Left cardiac atrium (tissue), 4 donors: ENCODE measurements around the gene DIPK1C. TPM values are rescaled to one million over a fixed set of nuclear protein-coding genes. Genes with fewer than 3 reads are reported as not detected.

ENCODE experiments used
- ATAC-seq, 2 donors: fragments of 200-7000 bp; cut with Tn5 transposase; one replicate each; pipeline ENCODE4 v1.9.1; 2020; ENCODE audit warnings: mild to moderate bottlenecking in 2 of 2, moderate library complexity in 2 of 2
- DNase-seq: peaks from one replicate; pipeline ENCODE4 v3.0.0-alpha.2; 2020
- intact Hi-C, 2 donors: fragments of 100-400 bp; cut with DNase I; formaldehyde crosslinking; loops; one replicate each; pipeline versions ENCODE4 v1.14.1 to v1.15.1; 2022 to 2023
- total RNA-seq, 2 donors: library from RNA; stranded (reverse); fragmentation: NEBNext Ultra II Directional; extraction: Animal tissue kit (Norgen Biotek cat#: 25700); gene quantifications; one replicate each; pipeline ENCODE4 v1.2.1, GENCODE V29; 2021
- donor health status: DM: no; HTN: yes; CAD: no.
- donor health status: DM: no; HTN: yes; CAD: no; lungs with severe emphysema.
- donor health status: DM: yes; HTN: yes; CAD: no.
- donor health status: Dilated cardiomyopathy.

Gene DIPK1C
- total RNA-seq, 2 donors from 2014 or later = 1.3 to 1.5 TPM

DNA sequence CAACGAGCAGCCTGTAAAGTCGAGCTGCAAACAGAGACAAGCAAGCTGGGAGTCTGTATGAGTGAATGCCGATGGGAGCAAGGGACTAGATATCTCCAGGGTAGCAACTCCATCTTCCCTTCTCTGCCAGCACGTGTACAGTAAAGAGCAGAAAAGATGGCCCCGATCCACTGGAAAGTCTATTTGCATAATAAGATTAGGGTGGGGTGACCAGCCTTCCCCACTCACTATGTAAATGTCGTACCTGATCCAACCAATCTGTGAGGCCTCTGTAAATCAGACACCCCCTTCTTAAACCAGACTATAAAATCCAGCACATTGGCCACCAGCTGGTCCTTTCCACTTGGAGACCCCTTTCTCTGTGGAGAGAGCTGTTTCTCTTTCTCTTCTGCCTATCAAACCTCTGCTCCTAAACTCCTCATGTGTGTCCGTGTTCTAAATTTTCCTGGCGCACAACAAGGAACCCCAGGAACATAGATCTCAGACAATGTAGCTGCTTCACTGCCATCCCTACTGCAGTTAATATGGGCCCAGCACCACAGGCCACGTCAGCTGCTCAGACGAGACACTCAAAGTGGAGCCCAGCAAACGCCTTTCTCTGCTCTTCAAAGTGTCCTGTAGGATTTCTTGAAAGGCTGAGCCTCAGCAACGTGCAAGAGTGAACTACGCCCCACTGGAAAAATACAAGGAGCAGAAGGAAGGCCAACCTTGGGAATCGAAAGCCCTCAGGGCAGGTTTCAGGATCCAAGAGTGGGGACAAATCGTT, 26.1 kb downstream of the DIPK1C start:
- intact Hi-C loops = no loop called here
- no peak for DNase-seq
- no peak for ATAC-seq

DNA sequence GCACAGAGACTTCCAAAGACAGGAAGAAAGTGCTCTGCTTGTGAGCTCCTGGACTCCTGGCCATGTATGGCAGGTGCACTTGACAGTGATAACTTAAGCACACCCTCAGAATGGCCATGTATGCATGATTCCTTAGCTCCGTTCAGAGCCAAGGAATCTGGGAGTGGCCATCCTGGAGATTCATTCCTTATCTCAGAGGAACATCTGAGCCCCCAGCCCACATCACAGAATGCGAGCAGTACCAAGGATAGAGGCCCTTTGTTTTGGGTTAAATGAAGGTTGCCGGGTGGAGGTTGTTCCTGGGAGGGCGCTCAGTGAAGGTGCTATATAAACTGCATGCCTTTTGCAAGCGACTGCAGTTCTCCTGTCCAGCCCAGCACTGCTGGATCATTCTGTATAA, 26.9 kb downstream of the DIPK1C start:
- intact Hi-C loops = no loop called here
- no peak for ATAC-seq

DNA sequence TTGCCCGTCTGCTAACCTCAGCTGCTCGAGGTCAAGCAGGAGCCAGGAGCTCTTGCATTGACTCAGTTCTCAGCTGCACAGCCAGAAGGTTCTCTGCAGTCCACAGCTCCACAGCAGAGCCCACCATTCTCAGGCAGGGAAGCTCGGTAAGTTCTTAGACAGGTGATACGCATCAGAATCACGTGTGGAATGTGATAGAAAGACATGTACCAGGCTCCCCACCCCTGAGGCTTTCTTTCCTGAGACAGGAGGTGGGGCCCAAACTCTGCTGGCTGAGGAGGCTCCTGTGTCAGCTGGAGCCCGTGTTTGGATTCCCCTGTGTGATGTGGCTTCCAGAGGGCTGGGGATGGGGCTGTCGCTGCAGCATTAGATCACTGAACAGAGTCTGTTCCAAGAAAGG, 28.0 kb downstream of the DIPK1C start:
- intact Hi-C loops = no loop called here
- DNase-seq = no peak
- no peak for ATAC-seq

More for the DNA sequence above, 26.9 kb downstream of the DIPK1C start:
- DNase-seq = no peak

DNA sequence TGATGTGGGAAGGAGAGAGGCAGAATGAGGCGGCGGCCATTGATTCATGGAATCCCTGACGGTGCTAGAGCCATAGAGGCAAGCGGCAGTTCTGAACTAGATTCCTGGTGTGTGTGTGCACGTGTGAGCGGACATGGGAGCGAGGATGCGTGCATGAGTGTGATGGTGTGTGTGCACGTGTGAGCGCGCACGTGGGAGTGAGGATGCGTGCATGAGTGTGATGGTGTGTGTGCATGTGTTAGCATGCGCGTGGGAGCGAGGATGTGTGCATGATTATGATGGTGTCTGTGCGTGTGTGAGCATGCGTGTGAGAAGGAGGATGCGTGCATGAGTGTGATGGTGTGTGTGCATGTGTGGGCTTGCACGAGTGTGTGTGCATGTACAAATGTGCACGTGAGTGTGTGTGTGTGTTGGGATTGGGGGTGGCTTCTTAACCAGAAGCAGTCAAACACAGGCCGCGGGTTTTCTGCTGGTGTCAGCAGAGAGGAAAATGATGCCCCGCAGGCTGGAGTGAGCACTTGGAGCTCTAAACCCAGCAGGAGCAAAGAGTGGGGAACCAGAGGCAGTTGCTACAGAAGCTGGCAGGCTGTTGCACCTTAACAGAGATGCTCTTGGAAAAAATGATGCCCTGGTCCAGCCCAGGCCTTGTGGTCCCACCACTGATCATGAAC, 29.5 kb downstream of the DIPK1C start:
- intact Hi-C loops = no loop called here
- ATAC-seq (no peak), DNase-seq (no peak)

DNA sequence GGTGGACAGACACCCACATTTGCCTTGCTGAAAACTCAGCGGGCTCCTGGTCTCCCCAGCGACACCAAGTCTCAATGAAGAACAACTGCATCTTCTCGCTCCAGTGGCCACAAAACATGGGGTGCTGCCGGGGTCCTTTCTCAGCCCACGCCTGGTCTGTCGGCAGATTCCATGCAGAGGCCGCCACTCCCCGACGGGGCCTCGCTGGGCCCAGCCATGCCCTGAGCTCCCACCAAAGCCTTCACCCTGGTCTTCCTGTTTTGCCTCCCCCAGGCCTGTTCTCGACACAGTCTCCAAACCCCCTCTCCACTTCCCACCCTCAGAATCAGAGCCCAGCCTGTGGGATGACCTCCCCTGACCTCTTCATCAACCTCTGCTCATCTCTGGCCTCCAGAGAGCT, 31.2 kb downstream of the DIPK1C start:
- intact Hi-C loops = no loop called here
- DNase-seq (no peak), ATAC-seq (no peak)

DNA sequence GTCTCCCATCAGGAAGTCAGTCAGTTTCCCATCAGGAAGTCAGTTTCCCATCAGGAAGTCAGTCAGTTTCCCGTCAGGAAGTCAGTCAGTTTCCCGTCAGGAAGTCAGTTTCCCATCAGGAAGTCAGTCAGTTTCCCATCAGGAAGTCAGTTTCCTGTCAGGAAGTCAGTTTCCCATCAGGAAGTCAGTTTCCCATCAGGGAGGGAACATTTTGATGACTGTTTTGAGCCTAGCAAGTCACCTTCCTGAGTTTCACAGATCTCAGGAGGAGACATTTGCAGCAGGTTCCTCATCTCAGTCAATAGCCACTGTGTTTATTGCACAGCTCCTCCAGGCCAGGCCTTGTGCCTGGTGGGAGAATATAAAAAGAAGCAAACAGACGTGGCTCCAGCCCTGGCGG, 31.9 kb downstream of the DIPK1C start:
- intact Hi-C loops = no loop called here
- no peak for DNase-seq
- ATAC-seq = no peak

DNA sequence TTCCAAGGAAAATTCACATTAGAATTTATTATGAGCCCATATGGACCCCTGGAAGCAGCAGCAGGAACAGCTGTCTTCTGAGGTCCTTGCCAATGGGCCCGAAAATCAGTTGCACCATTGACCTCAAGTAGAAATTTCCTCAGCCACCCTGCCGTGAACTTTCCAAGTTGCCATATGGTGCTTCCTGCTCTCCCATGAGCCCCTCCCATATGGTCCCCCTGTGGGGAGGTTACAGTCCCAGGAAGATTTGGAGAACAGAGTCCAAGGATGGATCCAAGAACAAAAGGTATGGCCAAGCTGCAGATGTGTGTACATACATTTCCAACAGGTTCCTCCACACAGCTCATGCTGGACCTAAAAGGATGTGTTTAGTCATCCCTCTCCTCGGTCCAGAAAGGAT, 34.6 kb downstream of the DIPK1C start:
- intact Hi-C loops = no loop called here
- ATAC-seq (no peak), DNase-seq (no peak)

DNA sequence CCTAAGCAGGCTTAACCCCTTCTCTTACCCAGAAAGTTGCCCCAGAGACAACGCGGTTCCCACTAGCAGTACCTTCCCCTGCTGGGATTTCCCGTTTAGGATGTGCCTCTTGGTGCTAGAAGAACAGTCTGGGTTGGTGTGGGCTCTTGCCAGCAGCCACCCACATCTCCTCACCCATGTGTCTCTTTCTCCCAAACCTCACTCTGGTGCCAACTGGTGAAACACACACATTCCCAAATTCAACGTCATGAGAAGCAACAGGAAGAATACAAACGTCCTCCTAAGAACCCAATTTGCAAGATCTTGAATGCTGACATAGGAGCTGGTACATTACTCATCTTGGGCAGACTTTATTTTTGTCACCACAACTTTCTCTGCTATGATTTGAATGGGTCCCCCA, 36.2 kb downstream of the DIPK1C start:
- DNase-seq = no peak
- peak in 1 of 2 donors; percentile 16 for ATAC-seq
- intact Hi-C loops = no loop called here

DNA sequence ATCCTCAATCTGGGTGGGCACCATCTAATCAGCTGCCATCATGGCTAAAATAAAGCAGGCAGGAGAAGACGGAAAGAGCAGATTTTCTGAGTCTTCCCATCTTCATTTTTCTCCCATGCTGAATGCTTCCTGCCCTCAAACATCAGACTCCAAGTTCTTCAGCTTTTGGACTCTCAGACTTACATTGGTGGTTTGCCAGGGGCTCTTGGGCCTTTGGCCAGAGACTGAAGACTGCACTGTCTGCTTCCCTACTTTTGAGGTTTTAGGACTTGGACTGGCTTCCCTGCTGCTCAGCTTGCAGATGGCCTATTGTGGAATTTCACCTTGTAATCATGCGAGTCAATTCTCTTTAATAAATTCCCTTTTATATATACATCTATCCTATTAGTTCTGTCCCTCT, 36.6 kb downstream of the DIPK1C start:
- DNase-seq = peak; percentile 33
- ATAC-seq = peak in 1 of 2 donors; percentile 28
- intact Hi-C loops = no loop called here

DNA sequence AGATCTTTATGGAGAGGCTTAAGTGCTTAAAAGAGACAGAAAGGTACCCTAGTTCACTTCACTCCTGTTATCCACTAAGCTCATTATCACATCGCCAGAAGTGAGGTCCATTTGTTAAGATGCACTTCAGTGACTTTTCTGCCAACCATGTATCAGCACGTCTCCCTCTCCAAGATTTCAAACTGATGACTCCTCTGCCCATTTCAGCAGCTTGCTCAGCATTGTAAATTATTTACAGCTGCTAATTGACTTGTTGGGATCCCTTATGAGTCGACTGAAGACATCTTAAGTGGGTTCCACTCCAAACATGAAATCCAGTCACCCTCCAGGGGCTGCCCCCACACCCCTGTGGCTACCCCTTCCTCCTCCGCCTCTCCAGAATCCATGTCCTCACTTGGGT, 37.3 kb downstream of the DIPK1C start:
- DNase-seq = no peak
- intact Hi-C loops = no loop called here

DNA sequence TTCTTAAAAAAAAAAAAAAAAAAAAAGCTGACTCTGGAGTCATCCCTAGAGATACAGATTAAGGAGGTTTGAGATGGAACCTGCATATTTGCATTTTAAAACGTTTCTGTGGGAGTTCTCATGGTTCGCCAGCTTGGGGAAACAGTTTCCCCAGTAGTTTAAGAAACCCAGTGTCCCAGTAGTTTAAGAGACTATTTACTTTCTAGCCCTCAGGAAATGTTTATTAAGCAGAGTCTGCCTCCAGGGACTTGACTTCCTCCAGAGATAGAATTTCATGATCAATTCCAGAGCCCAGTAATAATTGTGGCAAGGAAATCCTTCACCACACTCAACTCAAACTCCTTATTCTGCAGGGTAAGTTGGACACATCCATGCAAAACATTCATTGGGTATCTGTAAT, 39.1 kb downstream of the DIPK1C start:
- no peak for ATAC-seq
- intact Hi-C loops = no loop called here
- DNase-seq = no peak

More for the DNA sequence above, 37.3 kb downstream of the DIPK1C start:
- ATAC-seq = no peak

DNA sequence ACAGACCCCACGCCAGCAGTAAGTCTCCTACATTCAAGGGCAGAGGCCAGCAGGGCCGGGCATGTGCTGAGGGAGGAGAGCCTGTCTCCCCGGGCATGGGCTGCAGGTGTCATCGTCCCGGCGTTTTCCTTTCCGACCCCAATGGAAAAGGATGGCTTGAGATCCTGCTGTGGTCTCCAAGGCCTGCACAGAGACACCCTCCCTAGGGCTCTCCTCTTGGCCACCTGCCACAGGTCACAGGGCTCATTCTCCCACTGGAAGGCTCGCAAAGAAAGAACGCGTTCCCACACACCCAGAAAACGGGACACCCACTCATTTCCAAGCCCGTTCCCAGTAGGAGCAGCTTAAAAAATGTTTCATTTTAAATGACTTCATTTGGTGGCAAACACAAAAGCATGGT, 41.0 kb downstream of the DIPK1C start:
- DNase-seq (no peak), ATAC-seq (no peak)
- intact Hi-C loops = no loop called here

DNA sequence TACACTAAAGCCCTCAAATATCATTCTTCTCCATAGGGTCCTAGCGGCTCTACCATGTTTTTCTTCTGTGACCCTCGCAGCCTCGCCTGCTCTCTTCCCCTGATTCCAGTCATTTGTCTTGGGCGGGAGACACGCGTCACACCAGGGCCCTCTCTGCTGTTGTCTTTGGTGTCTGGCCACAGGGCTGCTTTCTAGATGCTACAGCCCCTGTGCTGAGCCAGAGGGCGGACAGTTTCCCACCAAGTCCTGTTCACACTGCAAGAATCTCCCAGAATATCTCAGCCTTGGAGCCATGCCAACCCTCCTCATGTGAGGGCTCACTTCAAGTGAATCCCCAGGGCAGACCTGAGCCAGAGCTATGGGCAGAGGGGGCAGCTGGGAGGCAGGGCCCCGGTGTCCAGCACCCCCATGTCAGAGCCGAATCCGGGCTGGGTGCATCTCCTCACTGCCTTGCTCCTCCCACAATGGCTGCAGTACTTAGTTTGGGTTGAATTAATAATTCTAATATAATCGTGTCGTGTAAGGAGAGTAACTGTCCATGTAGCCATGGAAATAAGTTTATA, 42.1 kb downstream of the DIPK1C start:
- intact Hi-C loops = no loop called here
- DNase-seq (peak; percentile 34), ATAC-seq (peak; percentile 50 to 64)

DNA sequence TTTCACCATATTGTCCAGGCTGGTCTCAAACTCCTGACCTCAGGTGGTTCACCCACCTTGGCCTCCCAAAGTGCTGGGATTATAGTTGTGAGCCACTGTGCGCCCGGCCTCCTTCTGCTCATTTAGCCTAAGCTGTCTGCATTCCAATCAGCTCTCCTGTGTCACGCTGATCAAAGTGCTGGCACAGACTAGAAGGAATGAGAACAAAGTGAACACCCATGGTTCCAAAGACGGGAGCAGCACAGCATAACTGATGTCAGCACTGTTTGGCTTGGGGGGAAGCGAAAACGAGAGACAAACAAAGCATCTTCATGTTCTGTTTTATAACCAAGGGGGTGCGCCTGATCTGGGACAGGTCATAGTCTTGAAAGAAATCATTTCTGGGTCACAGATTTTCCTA, 43.3 kb downstream of the DIPK1C start:
- DNase-seq = no peak
- intact Hi-C loops = no loop called here
- no peak for ATAC-seq

DNA sequence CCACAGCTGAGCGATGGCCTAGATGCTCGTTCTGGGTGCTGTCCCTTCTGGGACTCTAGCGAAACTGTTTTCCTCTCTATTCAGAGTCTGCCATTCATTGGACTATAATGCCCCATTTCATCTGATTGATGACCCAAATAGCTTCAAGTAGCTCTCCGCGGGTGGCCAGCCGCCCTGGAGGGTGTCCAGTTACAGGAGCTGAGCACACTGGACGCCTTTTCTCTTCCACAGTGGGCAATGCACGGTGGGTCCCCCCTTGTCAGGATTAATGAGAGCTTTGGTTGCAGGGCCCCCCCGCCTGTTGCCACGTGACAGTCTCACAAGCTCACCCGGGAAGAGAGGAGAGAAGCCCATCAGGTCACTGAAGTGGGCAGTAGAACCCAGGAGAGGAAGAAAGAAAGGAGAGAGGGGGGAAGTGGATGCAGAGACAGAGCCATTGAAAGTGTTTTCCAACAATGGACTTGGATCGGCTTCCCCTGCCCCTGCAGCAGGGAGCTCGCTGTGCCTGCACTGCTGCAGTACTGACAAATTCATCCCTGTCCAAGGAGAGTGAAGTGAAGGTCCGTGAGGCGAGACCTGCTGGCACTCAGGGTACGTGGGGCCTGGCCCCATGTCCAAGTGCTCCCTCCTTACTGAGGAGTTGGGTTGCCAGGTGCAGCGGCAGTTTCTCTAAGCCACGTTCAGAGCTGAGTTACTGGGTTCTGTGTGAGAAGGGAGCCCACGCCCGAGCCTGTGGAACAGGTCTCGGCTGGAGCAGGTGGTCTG, 44.8 kb downstream of the DIPK1C start:
- intact Hi-C loops = no loop called here
- ATAC-seq = no peak

DNA sequence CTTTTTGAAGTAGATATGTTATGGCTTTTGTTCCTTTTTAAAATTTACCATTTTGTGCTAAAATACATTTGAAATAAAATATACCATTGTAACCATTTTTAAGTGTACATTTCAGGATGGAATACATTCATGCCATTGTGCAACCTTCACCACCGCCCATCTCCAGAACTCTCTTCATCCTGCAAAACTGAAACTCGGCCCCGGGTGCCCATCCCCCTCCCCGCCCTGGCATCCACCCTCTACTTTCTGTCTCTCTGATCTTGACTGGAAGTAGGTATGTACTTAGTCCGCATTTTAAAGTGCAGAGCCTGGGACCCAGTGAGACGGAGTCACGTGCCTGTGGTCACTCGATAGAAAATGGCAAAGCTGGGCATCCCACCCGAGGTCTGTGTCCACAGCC, 45.6 kb downstream of the DIPK1C start:
- intact Hi-C loops = no loop called here
- ATAC-seq = no peak
- no peak for DNase-seq

More for the DNA sequence above, 44.8 kb downstream of the DIPK1C start:
- no peak for DNase-seq

DNA sequence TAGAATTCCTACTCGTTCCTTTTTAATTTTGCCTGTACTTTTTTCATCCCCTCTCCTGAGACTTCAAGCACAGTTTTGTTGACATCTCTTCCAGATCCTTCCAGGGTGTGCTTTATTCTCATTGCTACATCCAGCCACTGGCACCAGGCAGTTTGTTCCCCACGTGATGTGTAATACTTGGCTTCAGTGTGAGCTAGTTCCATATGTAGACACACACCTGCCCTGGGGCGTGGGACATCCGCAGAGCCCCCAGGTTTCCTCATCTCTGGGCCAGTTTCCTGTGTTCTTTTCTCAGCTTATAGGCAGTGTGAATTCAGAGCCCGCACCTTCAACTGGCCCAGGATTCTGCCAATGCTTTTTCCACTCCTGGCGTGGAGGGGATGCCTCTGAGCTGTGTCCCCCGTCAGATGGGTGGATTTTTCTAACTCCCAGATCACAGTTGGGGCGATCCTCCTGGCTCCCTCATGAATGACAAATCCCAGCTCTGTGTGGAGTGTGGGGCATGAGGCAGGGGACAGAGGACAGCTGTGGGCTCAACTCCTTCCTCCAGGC, 46.6 kb downstream of the DIPK1C start:
- ATAC-seq = no peak
- intact Hi-C loops = no loop called here
- DNase-seq = no peak

DNA sequence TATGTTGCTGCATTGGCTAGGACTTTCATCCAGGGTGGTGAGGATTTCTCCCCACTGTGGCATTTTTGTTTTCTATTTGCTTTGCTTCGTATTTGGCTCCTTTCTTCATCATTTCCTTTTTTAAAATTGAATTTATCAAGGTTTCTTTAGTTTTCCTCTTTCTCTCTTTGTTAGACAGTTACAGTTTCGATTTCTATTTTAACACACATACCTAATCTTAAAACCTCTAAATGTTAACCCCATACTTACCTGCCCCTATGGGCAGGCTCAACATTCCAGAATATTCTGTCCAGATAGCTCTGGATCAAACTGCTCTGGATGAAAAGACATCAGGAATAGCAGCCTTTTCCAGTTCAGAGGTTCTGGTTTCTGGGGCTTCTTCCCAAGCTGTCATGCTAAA, 49.2 kb downstream of the DIPK1C start:
- ATAC-seq = no peak
- intact Hi-C loops = no loop called here

DNA sequence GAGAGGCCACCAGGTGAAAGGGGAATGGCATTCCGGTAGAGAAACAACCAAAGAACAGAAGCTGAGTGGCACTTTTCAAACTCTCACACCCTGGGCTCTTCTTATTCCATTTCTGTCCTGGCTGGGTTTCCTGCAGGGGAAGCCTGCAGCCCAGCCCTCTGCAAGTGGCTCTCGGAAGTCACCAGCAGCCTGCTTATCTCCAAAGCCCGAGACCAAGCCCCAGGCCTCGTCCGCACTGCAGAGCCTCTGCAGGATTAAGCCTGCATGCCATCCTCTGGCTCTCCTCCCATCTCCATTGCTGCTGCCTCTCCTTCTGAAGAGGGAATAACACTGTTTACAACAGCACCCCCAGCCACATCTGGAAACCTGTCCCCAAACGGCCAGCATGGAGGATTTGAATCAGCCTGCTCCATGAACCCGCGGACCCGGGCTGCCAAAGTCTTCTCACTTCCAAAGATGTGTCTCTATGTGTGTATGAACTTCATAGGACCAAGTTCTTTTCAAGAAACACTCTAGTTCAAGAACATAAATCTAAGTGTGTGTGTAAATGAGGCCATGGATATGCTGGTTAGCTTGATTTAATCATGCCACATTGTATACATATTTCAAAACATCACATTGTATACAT, 54.2 kb downstream of the DIPK1C start:
- ATAC-seq (peak in 1 of 2 donors; percentile 29), DNase-seq (no peak)
- intact Hi-C loops = no loop called here

More for the DNA sequence above, 49.2 kb downstream of the DIPK1C start:
- no peak for DNase-seq
